Measurements from ENCODE around the gene GUCY1B1. TPM values are rescaled to one million over a fixed set of nuclear protein-coding genes. Genes with fewer than 3 reads are reported as not detected.
A peak's percentile ranks its signal among the peaks of the same experiment; 100 is the strongest.

The GUCY1B1 gene
- total RNA-seq (37.8 and 39.3 TPM in 2 replicates), polyA plus RNA-seq (11.2 and 38.1 TPM in 2 replicates), polyA minus RNA-seq (ENCODE audit: low replicate concordance) (2.3 and 9.9 TPM in 2 replicates)
- 6.8 and 20.7 TPM in 2 replicates for polyA plus RNA-seq (2012)

DNA sequence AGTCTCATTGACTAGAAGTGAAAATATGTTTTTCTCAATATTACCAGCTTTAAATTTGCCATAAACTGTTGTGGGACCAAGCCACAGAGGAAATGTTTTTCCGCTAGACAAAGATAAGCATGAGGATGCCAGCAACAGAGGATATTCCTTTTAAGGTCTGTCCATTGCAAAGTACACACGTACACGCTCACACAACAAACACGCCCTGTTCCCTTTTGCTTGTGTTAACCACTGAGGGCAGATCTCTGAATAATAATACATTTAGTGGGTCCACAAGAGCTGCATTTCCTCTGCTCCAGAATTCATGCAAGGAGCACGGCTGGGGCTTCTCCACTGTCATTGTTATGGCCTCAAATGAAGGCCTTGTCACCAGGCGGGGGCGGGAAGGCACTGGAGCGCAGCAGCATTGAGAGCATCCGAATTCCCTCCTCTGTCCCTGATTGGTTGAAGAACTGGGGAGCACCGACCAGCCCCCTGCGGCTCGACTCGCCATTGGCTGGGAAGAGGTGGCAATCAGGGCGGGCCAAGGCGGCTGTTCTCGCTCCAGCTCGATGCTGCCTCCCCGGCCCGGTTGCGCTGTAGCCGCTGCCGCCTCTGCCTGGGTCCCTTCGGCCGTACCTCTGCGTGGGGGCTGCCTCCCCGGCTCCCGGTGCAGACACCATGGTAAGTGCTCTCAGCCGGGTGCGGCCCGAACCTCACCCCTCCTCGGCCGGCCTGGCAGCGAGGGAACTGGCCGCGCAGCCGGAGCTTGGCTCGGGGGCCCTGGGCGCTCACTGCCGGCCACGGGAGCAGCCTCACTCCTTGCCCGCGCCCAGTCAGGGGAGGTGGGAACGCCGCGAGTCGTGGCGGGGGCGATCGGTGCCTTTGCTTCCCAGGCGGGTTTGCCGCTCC lies at the start of gene GUCY1B1:
Gene GUCY1B1, plus strand, starts transcription at position 541 of the 891 bp plus-strand sequence. Its CDS starts 120 bp downstream, at position 661.
- H3K4me2 ChIP-seq (ENCODE audit: extremely low read depth, insufficient read depth, low read length) = peak within 1 kb of the TSS; percentile 97
- no peaks in the 10 kb centered on the region for H3K27me3 ChIP-seq (ENCODE audit: control insufficient read depth, insufficient read depth, low read length)
- H3K79me2 ChIP-seq (ENCODE audit: control insufficient read depth, insufficient read depth, low read length) = no peaks in the 10 kb centered on the region
- no peaks in the 10 kb centered on the region for H4K20me1 ChIP-seq (ENCODE audit: control insufficient read depth, extremely low read depth, insufficient read depth, low read length)
- H3K9ac ChIP-seq (ENCODE audit: insufficient read depth, low read length) = peak within 1 kb of the TSS; percentile 64
- peak within 1 kb of the TSS; percentile 58 to 78 (median 66) for H3K4me3 ChIP-seq (replicated peaks in 1 of 4; ENCODE audit: control extremely low read depth in 1 of 4, insufficient read depth in 1 of 4, low read depth in 3 of 4, low read length in 4 of 4)
- H3K9me3 ChIP-seq (ENCODE audit: control insufficient read depth, insufficient read depth, low read depth, low read length) = no peaks in the 10 kb centered on the region
- no peak within 1 kb of the TSS for H3K27ac ChIP-seq (ENCODE audit: insufficient read depth, low read length)
- TF ChIP-seq, protein P1, sequence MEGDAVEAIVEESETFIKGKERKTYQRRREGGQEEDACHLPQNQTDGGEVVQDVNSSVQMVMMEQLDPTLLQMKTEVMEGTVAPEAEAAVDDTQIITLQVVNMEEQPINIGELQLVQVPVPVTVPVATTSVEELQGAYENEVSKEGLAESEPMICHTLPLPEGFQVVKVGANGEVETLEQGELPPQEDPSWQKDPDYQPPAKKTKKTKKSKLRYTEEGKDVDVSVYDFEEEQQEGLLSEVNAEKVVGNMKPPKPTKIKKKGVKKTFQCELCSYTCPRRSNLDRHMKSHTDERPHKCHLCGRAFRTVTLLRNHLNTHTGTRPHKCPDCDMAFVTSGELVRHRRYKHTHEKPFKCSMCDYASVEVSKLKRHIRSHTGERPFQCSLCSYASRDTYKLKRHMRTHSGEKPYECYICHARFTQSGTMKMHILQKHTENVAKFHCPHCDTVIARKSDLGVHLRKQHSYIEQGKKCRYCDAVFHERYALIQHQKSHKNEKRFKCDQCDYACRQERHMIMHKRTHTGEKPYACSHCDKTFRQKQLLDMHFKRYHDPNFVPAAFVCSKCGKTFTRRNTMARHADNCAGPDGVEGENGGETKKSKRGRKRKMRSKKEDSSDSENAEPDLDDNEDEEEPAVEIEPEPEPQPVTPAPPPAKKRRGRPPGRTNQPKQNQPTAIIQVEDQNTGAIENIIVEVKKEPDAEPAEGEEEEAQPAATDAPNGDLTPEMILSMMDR (conservative IDR thresholded peaks at IDR 0.05 in 1 of 2, IDR thresholded peaks at IDR 0.05 in 1 of 2; ENCODE audit: low read depth in 1 of 2, low read length in 2 of 2) = peak; percentile 23 to 42
- TF ChIP-seq EZH2 (IDR thresholded peaks at IDR 0.05; ENCODE audit: low read length, missing control alignments) = no peak
- peak; percentile 95 to 96 for DNase-seq (ENCODE audit: low read depth in 2 of 2)
- peak within 1 kb of the TSS; percentile 74 for H2AFZ ChIP-seq (ENCODE audit: low read length)
- H3K36me3 ChIP-seq (ENCODE audit: control insufficient read depth, insufficient read depth, low read length) = no peaks in the 10 kb centered on the region
- H3K4me1 ChIP-seq (ENCODE audit: control insufficient read depth, extremely low read depth, insufficient read depth, low read length) = no peaks in the 10 kb centered on the region

DNA sequence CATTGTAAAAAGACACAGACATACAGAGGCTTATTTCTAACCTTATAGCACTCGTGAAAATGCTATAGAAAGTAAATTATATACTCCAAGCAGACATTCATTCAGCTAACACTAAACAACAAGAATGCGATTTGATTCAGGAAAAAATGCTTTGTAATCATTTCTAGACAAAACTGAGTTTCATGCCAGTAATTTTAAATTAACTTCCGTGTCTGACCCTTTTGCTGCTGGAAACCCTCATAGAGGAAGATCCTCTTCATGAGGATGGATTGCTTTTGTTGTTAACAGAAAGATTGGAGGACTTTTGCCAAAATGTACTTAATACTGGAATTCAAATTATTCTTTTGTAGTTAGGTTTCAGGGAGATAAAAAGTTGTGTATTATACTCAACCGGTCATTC lies 48.9 kb upstream of the GUCY1B1 start:
- Histone ChIP-seq H3K4me1 (ENCODE audit: control insufficient read depth, extremely low read depth, insufficient read depth, low read length) (peaks cover 6% of the 10 kb centered on the region), H3K9ac (ENCODE audit: insufficient read depth, low read length) (no peak overlapping the region), H3K4me3 (replicated peaks in 1 of 4; ENCODE audit: control extremely low read depth in 1 of 4, insufficient read depth in 1 of 4, low read depth in 3 of 4, low read length in 4 of 4) (no peak overlapping the region), H3K79me2 (ENCODE audit: control insufficient read depth, insufficient read depth, low read length) (no peaks in the 10 kb centered on the region), H2AFZ (ENCODE audit: low read length) (no peak overlapping the region), H4K20me1 (ENCODE audit: control insufficient read depth, extremely low read depth, insufficient read depth, low read length) (no peaks in the 10 kb centered on the region), H3K4me2 (ENCODE audit: extremely low read depth, insufficient read depth, low read length) (no peak overlapping the region), H3K9me3 (ENCODE audit: control insufficient read depth, insufficient read depth, low read depth, low read length) (no peaks in the 10 kb centered on the region), H3K27ac (ENCODE audit: insufficient read depth, low read length) (no peak overlapping the region), H3K27me3 (ENCODE audit: control insufficient read depth, insufficient read depth, low read length) (no peaks in the 10 kb centered on the region), H3K36me3 (ENCODE audit: control insufficient read depth, insufficient read depth, low read length) (no peaks in the 10 kb centered on the region)
- no peak for DNase-seq (ENCODE audit: low read depth in 2 of 2)
- TF ChIP-seq, protein P1 (conservative IDR thresholded peaks at IDR 0.05 in 1 of 2, IDR thresholded peaks at IDR 0.05 in 1 of 2; ENCODE audit: low read depth in 1 of 2, low read length in 2 of 2) = no peak
- TF ChIP-seq EZH2 (IDR thresholded peaks at IDR 0.05; ENCODE audit: low read length, missing control alignments) = no peak

DNA sequence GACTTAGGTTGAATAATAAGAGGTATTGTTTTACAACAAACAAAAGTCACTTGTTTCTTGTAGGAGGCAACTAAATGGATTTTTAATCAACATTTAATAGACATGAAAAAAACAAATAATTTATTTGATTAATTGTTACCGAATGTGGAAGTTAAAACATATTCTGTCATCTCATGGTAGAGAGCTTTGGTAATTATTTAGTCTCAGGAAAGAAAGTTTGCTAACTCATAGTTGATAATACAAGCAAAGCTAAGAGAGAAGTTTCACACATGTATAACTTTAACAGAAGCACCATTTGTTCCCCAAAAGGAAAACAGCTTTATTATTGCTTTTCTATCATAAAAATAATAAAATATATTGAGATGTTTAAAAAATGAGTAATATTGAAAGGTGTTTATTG lies 47.3 kb upstream of the GUCY1B1 start:
- no peaks in the 10 kb centered on the region for H3K4me1 ChIP-seq (ENCODE audit: control insufficient read depth, extremely low read depth, insufficient read depth, low read length)
- no peak overlapping the region for H2AFZ ChIP-seq (ENCODE audit: low read length)
- no peaks in the 10 kb centered on the region for H3K27me3 ChIP-seq (ENCODE audit: control insufficient read depth, insufficient read depth, low read length)
- no peaks in the 10 kb centered on the region for H3K79me2 ChIP-seq (ENCODE audit: control insufficient read depth, insufficient read depth, low read length)
- H4K20me1 ChIP-seq (ENCODE audit: control insufficient read depth, extremely low read depth, insufficient read depth, low read length) = no peaks in the 10 kb centered on the region
- H3K4me2 ChIP-seq (ENCODE audit: extremely low read depth, insufficient read depth, low read length) = no peak overlapping the region
- H3K9ac ChIP-seq (ENCODE audit: insufficient read depth, low read length) = no peak overlapping the region
- no peak overlapping the region for H3K4me3 ChIP-seq (replicated peaks in 1 of 4; ENCODE audit: control extremely low read depth in 1 of 4, insufficient read depth in 1 of 4, low read depth in 3 of 4, low read length in 4 of 4)
- DNase-seq (ENCODE audit: low read depth in 2 of 2) = no peak
- no peak for TF ChIP-seq EZH2 (IDR thresholded peaks at IDR 0.05; ENCODE audit: low read length, missing control alignments)
- TF ChIP-seq, protein P1 (conservative IDR thresholded peaks at IDR 0.05 in 1 of 2, IDR thresholded peaks at IDR 0.05 in 1 of 2; ENCODE audit: low read depth in 1 of 2, low read length in 2 of 2) = no peak
- no peaks in the 10 kb centered on the region for H3K9me3 ChIP-seq (ENCODE audit: control insufficient read depth, insufficient read depth, low read depth, low read length)
- H3K27ac ChIP-seq (ENCODE audit: insufficient read depth, low read length) = no peak overlapping the region
- no peaks in the 10 kb centered on the region for H3K36me3 ChIP-seq (ENCODE audit: control insufficient read depth, insufficient read depth, low read length)

Measured in fibroblast of lung (primary cell).